ENCODE measurements around the gene GPR17. TPM values are rescaled to one million over a fixed set of nuclear protein-coding genes. Genes with fewer than 3 reads are reported as not detected.

Gene GPR17
- total RNA-seq (ENCODE audit: low replicate concordance), result not detected in 2 replicates

GRCh38 chr2:127645395-127646291 lies at the start of gene GPR17:
Gene GPR17 (plus strand): TSS chr2:127646153. CDS start chr2:127650736, 4,583 bp downstream.

GRCh38 chr2:127675331-127676261 lies 29.6 kb downstream of the GPR17 start, which contains the start of gene LIMS2:
Gene LIMS2 (minus strand): TSS chr2:127675530. CDS start chr2:127675024, 506 bp downstream.

GRCh38 chr2:127701193-127701650 lies 55.3 kb downstream of the GPR17 start, which contains the start of gene SFT2D3:
Gene SFT2D3 (plus strand): TSS chr2:127701497. CDS start chr2:127701529, 32 bp downstream.

Other genes starting within 250 kb of the GPR17 start
- 0.30 TPM in 1 of 2 replicates, not detected in the other for gene PROC, start 227.7 kb upstream of the GPR17 start, total RNA-seq (ENCODE audit: low replicate concordance)
- gene IWS1, start 119.7 kb upstream of the GPR17 start, total RNA-seq (ENCODE audit: low replicate concordance), result 41.2 and 48.3 TPM in 2 replicates
- gene MYO7B, start 110.5 kb upstream of the GPR17 start, total RNA-seq (ENCODE audit: low replicate concordance), result 0.23 TPM in 1 of 2 replicates, not detected in the other
- gene LIMS2, start 29.4 kb downstream of the GPR17 start, total RNA-seq (ENCODE audit: low replicate concordance), result 2.9 and 7.1 TPM in 2 replicates
- 1.6 and 4.2 TPM in 2 replicates for gene SFT2D3, start 55.3 kb downstream of the GPR17 start, total RNA-seq (ENCODE audit: low replicate concordance)
- gene WDR33, start 165.0 kb downstream of the GPR17 start, total RNA-seq (ENCODE audit: low replicate concordance), result 18.3 and 36.5 TPM in 2 replicates
- gene POLR2D, start 212.0 kb downstream of the GPR17 start, total RNA-seq (ENCODE audit: low replicate concordance), result 16.6 and 19.8 TPM in 2 replicates
- gene AMMECR1L, start 239.8 kb downstream of the GPR17 start, total RNA-seq (ENCODE audit: low replicate concordance), result 13.3 and 13.9 TPM in 2 replicates

Measured in smooth muscle cell of the coronary artery (primary cell).